Esophagus squamous epithelium (tissue), 4 donors: ENCODE measurements around the gene GSAP.

ENCODE experiments used
- POLR2A ChIP-seq, 4 donors: fragments of 450-650 bp; IDR thresholded peaks; one replicate each; pipeline ENCODE4 v1.6.1; 2017; ENCODE audit warnings: antibody characterized with exemption in 4 of 4, mild to moderate bottlenecking in 4 of 4, moderate library complexity in 3 of 4
- TF ChIP-seq, protein P1 (sequence below), 6 experiments: fragments of 450-650 bp in 4 of 6; fragments of 200-600 bp in 2 of 6; sonication (generic) in 2 of 6; IDR thresholded peaks; one replicate each; pipeline ENCODE4 v1.5.1; 2016 to 2019; ENCODE audit warnings: antibody characterized with exemption in 6 of 6, mild to moderate bottlenecking in 4 of 6, moderate library complexity in 4 of 6

DNA sequence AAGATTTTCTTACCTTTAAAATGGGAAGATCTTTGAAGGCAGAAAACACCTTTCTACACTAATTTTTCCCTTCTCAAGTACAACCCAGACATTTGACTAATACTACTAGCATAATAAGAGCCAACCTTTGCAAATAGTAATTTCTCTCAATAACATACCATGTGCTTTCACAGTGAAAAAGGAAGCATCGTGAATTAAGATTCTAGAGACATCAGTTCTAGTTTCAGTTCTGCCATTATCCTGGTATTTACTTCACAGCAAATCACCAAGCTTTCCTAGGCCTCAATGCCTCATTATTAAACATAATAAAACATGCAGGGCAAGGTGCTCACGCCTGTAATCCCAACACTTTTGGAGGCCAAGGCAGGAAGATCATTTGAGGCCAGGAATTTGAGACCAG lies 24.9 kb downstream of the GSAP start:
- TF ChIP-seq, protein P1, sequence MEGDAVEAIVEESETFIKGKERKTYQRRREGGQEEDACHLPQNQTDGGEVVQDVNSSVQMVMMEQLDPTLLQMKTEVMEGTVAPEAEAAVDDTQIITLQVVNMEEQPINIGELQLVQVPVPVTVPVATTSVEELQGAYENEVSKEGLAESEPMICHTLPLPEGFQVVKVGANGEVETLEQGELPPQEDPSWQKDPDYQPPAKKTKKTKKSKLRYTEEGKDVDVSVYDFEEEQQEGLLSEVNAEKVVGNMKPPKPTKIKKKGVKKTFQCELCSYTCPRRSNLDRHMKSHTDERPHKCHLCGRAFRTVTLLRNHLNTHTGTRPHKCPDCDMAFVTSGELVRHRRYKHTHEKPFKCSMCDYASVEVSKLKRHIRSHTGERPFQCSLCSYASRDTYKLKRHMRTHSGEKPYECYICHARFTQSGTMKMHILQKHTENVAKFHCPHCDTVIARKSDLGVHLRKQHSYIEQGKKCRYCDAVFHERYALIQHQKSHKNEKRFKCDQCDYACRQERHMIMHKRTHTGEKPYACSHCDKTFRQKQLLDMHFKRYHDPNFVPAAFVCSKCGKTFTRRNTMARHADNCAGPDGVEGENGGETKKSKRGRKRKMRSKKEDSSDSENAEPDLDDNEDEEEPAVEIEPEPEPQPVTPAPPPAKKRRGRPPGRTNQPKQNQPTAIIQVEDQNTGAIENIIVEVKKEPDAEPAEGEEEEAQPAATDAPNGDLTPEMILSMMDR (IDR thresholded peaks at IDR 0.05), result no peak
- TF ChIP-seq POLR2A (IDR thresholded peaks at IDR 0.05), result no peak
